Mammary epithelial cell (primary cell): ENCODE results near the gene SLC34A2.

Experiments used
- CTCF ChIP-seq, 2 donors: IDR thresholded peaks in 1 of 2; conservative IDR thresholded peaks in 1 of 2; 2 replicates each; pipeline ENCODE4 v1.5.1; 2011 to 2012; ENCODE audit warnings: inconsistent platforms in 2 of 2, low read length in 2 of 2, mild to moderate bottlenecking in 2 of 2, control low read depth in 1 of 2, low read depth in 1 of 2; ENCODE audit not compliant: insufficient read depth in 1 of 2; ENCODE audit errors: extremely low read depth in 1 of 2
- EZH2 ChIP-seq: IDR thresholded peaks from 2 replicates; pipeline ENCODE4 v1.6.1; 2012; ENCODE audit warnings: low read length, inconsistent platforms, borderline replicate concordance

DNA sequence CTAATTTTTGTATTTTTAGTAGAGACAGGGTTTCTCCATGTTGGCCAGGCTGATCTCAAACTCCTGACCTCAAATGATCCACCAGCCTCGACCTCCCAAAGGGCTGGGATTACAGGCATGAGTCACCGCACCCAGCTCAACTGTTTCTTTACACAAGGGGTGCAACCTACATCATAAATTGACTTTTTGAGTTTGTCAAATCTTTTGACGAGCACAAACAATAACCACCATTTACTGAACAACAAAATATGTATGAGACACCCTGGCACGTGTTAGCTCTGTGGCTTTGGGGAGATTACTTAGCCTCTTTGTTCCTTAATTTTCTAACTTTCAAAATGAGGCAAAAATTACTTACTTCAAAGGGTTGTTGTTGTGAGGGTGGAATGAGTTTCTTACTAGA lies 23.5 kb upstream of the SLC34A2 start:
- TF ChIP-seq CTCF (conservative IDR thresholded peaks at IDR 0.05 in 1 of 2, IDR thresholded peaks at IDR 0.05 in 1 of 2; ENCODE audit: extremely low read depth in 1 of 2, insufficient read depth in 1 of 2, low read depth in 1 of 2, low read length in 2 of 2) (no peak), EZH2 (no peak)
